Measurements from ENCODE around the gene CACNA1D.

- TF ChIP-seq, protein P1, sequence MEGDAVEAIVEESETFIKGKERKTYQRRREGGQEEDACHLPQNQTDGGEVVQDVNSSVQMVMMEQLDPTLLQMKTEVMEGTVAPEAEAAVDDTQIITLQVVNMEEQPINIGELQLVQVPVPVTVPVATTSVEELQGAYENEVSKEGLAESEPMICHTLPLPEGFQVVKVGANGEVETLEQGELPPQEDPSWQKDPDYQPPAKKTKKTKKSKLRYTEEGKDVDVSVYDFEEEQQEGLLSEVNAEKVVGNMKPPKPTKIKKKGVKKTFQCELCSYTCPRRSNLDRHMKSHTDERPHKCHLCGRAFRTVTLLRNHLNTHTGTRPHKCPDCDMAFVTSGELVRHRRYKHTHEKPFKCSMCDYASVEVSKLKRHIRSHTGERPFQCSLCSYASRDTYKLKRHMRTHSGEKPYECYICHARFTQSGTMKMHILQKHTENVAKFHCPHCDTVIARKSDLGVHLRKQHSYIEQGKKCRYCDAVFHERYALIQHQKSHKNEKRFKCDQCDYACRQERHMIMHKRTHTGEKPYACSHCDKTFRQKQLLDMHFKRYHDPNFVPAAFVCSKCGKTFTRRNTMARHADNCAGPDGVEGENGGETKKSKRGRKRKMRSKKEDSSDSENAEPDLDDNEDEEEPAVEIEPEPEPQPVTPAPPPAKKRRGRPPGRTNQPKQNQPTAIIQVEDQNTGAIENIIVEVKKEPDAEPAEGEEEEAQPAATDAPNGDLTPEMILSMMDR (IDR thresholded peaks at IDR 0.05), result no peak
- no peak for TF ChIP-seq POLR2A (IDR thresholded peaks at IDR 0.05)
- TF ChIP-seq POLR2AphosphoS5 (IDR thresholded peaks at IDR 0.05), result no peak
Measured at GRCh38 chr3:53823956-53824657, 329.7 kb downstream of the CACNA1D start.
